GM10266 (cell line): ENCODE measurements around the gene SHISAL2A.

Experiments used
- DNase-seq: peaks from one replicate; pipeline ENCODE4 v3.0.0; 2012; ENCODE audit errors: extremely low spot score
- CTCF ChIP-seq: IDR thresholded peaks from 2 replicates; pipeline ENCODE4 v1.5.1; 2012; ENCODE audit warnings: mild to moderate bottlenecking, low read depth; ENCODE audit not compliant: control insufficient read depth, insufficient read depth; ENCODE audit errors: missing control alignments

Gene SHISAL2A

GRCh38 chr1:52697795-52698674, 65.1 kb downstream of the SHISAL2A start, which contains the start of gene COA7:
COA7 (minus strand) TSS chr1:52698347; CDS start chr1:52698326, 21 bp downstream.
- peak; percentile 76 for DNase-seq
- no peak for TF ChIP-seq CTCF

GRCh38 chr1:52702886-52703787, 70.2 kb downstream of the SHISAL2A start:
- peak; percentile 90 for DNase-seq
- no peak for TF ChIP-seq CTCF

- no peak for DNase-seq
- TF ChIP-seq CTCF = no peak
Observed at GRCh38 chr1:52706136-52706670, 73.2 kb downstream of the SHISAL2A start.
